D721Med (cell line): ENCODE results near the gene TAF6L.
"Not testable (repeated sequence)": the region's sequence is repeated elsewhere in the genome, so short reads cannot be mapped to it uniquely, and the experiment has no call there.

Experiments used
- DNase-seq: peaks from one replicate; pipeline ENCODE4 v3.0.0; 2011; ENCODE audit warnings: low spot score; ENCODE audit not compliant: insufficient read length
- FAIRE-seq: peaks from 2 replicates; lab custom pipeline; 2011; peaks lifted over from hg19 to GRCh38; lab: Jason Lieb, UNC
- TF ChIP-seq, protein P1 (sequence below): IDR thresholded peaks from 2 replicates; pipeline ENCODE4 v1.5.1; 2012; ENCODE audit warnings: mild to moderate bottlenecking, control low read depth; ENCODE audit not compliant: insufficient read depth; ENCODE audit errors: missing control alignments

TAF6L gene

DNA sequence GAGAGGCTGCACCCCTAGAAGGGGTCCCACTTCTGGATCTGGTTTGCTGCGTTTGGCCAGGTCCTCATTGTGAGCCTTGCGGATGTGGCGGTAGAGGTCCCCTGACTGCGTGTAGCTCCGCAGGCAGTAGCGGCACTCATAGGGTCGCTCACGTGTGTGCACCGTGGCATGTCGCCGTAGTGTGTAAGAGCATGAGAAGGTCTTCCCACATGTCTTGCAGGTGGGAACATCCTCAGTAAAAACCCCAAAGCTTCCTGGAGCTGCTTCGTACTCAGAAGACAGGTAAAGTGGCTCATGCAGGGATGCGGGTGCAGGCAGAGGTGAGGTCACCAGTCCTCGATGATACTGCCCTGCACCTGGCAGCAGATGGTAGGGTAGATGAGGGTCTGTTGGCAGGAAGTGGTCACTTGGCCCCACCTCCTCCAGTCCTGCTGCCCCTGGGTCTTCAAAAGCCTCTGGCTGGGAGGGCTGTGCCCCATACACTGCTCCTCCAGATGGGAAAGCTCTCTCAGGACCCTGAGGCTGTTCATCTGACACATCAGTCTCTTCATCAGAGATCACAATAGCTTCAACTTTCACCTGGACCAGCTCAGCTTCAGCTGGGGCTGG is 18.9 kb upstream of the TAF6L start:
- TF ChIP-seq, protein P1, sequence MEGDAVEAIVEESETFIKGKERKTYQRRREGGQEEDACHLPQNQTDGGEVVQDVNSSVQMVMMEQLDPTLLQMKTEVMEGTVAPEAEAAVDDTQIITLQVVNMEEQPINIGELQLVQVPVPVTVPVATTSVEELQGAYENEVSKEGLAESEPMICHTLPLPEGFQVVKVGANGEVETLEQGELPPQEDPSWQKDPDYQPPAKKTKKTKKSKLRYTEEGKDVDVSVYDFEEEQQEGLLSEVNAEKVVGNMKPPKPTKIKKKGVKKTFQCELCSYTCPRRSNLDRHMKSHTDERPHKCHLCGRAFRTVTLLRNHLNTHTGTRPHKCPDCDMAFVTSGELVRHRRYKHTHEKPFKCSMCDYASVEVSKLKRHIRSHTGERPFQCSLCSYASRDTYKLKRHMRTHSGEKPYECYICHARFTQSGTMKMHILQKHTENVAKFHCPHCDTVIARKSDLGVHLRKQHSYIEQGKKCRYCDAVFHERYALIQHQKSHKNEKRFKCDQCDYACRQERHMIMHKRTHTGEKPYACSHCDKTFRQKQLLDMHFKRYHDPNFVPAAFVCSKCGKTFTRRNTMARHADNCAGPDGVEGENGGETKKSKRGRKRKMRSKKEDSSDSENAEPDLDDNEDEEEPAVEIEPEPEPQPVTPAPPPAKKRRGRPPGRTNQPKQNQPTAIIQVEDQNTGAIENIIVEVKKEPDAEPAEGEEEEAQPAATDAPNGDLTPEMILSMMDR = no peak
- FAIRE-seq = no peak
- no peak for DNase-seq

DNA sequence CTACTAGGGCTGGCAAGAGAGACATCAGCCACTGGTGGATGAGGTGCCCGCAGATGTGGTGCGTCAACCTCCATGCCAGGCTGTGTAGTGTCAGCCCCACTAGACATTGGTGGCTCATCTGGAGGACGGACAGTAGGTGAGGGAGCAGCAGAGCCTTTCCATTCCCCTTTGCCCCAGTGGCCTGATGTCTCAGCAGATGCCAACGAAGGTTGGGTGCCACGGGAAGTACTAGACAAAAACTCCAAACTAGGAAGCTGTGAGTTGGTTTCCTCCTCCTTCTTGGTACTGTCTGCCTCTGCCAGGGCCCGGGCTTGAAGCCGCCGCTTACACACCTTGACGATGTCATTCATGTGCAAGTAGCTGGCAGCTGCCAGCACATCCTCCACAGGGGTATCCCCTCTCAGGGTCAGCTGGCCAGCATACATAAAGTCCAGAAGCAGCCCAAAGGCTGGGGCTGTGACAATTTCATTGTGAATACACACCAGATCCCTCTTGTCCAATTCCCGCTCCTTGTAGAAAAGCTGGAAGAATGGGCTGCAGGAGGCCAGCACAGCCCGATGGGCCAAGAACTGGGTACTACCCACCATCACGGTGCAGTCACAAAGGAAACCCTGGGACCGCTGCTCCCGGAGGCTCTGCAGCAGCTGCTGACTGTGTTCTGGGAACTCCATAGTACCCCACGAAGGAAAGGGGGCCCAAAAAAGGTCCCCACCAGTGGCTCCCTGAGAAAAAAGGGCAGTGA is 18.0 kb upstream of the TAF6L start:
- TF ChIP-seq, protein P1 = no peak
- no peak for FAIRE-seq
- DNase-seq = no peak

DNA sequence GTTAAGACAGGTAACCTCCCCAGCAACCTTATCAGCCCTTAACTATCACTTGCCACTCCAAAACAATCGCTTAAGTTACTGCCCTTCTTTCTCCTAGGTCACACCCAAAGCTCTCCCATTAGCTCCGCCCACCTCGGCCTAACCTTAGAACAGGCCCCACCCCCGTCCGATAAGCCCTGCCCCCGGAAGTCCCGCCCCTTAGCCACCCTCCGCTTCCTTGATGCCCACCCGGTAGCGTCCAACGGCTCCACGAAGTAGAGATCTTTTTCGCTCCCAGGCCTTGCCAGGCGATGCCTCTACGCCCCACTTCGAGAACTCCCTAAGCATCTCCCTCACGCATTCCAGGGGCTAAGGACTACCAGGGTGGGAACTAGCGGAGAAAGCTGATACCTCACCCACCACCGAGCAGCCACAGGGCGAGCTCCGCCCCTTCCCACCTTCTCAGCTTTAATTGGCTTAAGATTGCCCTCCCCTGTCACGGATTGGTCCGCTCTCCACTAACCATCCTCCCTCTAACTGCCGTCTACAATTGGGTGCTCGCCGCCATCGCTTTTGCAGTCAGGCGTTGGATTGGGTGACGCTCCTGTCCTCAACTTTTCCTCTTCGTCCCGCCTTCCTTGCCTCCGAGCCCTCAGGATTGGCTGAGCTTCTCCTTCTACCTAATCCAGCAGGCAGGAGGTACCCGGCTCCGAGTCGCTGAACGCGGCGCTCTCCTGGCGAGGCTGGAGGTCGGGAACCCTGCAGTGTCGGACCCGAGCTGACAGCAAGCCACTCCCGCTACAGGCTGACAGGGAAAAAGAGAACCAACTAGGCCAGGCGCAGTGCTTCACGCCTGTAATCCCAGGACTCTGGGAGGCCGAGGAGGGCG is 17.2 kb upstream of the TAF6L start, which contains the start of gene ZBTB3:
TSS of gene ZBTB3 (minus strand) at position 425 of the 868 bp plus-strand sequence. CDS start 496 bp downstream, outside the sequence.
- DNase-seq (peak; percentile 82), FAIRE-seq (no peak)
- TF ChIP-seq, protein P1 = no peak

DNA sequence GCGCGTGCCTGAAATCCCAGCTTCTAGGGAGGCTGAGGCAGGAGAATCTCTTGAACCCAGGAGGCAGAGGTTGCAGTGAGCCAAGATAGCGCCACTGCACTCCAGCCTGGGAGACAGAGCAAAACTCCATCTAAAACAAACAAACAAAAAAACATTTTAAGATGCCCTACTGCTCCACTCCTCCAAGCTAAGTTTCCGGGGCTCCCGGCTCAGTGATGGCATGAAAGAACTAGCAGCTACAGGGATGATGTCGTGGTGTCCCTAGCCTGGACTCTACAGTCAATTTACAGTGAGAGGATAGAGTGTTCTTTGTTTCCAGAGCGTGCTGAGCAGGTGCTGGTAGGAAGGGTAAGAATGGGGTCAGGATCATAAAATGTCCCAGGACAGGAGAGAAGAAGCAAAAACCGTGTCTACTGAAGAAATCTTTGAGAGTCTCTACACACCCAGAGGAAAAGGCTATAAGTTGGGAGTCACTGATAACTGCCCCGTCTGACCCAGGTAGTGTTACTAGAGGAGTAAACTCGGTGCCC is 16.0 kb upstream of the TAF6L start:
- FAIRE-seq = no peak
- TF ChIP-seq, protein P1 = no peak

DNA sequence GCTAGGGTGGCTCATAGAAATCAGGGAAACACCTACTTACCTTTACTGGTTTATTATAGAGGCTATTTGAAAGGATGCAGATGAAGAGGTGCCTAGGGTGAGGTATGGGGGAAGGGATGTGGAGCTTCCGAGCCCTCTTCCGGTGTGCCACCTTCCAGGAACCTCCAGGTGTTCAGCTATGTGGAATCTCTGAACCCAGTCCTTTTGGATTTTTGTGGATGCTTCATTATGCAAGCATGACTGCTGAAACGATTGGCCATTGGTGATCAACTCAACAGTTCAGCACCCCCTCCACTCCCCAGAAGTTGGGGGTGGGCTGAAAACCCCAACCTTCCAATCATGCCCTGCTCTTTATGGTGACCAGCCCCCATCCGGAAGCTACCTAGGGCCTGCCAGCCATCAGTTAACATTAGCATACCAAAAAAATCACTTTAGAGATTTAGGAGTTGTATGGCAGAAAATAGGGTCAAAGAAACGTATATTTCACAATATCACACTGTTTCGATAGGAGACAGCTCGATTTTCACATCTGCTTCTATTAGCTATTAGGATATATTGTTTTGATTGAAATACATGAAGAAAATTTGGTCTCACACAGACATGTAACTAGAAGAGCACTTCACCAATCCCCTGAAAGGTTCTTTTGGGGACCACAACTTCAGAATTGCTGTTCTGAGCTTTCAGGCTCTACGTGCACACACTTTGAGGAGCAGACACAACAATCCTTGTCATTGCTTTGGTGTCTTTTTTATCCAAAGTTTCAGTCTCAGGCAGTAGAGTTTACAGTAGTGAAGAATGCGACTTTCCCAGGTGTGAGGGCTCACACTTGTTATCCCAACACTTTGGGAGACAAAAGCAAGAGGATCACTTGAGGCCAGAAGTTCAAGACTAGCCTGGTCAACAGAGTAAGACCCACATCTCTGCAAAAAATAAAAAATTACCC is 13.1 kb upstream of the TAF6L start:
- FAIRE-seq (no peak), DNase-seq (no peak)
- TF ChIP-seq, protein P1 = no peak

More for the DNA sequence above, 16.0 kb upstream of the TAF6L start:
- DNase-seq = no peak

DNA sequence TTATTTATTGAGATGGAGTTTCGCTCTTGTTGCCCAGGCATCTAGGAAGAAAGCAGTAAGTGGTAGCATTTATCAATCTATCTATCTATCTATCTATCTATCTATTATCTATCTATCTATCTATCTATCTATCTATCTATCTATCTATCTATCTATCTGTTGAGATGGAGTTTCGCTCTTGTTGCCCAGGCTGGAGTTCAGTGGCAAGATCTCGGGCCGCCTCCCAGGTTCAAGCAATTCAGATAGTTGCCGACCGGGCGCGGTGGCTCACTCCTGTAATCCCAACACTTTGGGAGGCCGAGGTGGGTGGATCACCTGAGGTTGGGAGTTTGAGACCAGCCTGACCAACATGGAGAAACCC is 10.3 kb upstream of the TAF6L start:
- FAIRE-seq, DNase-seq: not testable (repeated sequence)
